Epithelial cell of esophagus (primary cell): ENCODE measurements around the gene SYMPK.
A peak's percentile ranks its signal among the peaks of the same experiment; 100 is the strongest.

ENCODE experiments used
- DNase-seq: peaks from one replicate; pipeline ENCODE4 v3.0.0; 2010; ENCODE audit warnings: low read depth
- H3K4me3 ChIP-seq: 2 replicates; pipeline ENCODE4 v1.5.1; 2011; ENCODE audit warnings: mild to moderate bottlenecking, low read length, control low read depth
- TF ChIP-seq, protein P1 (sequence below): IDR thresholded peaks from 2 replicates; pipeline ENCODE4 v1.5.1; 2011; ENCODE audit warnings: low read depth, mild to moderate bottlenecking, low read length, control low read depth, inconsistent platforms; ENCODE audit not compliant: insufficient read depth; ENCODE audit errors: missing control alignments

The SYMPK gene

DNA sequence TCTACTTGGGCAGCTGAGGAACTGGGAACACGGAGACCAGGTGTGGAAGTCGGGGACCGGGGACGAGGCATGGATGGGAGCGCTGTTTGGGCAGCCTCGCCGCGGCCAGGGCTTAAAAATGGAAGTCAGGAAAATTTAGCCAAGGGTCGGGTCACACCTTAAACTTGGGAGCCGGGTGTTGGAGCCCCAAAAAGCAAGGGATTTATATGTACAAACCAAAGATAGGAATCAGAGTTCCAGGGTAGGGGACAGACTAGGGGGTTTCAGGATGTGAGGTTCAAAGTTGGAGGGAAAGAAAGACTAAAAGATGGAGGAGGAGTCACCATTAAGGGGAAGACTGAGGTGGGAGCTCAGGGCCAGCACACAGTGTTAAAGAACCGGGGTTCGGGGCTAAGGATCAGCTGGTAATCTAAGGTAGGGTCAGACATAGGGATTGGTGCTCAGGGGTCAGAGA, 1.7 kb upstream of the SYMPK start:
- no peak for DNase-seq
- H3K4me3 ChIP-seq: no peak overlapping the region
- TF ChIP-seq, protein P1, sequence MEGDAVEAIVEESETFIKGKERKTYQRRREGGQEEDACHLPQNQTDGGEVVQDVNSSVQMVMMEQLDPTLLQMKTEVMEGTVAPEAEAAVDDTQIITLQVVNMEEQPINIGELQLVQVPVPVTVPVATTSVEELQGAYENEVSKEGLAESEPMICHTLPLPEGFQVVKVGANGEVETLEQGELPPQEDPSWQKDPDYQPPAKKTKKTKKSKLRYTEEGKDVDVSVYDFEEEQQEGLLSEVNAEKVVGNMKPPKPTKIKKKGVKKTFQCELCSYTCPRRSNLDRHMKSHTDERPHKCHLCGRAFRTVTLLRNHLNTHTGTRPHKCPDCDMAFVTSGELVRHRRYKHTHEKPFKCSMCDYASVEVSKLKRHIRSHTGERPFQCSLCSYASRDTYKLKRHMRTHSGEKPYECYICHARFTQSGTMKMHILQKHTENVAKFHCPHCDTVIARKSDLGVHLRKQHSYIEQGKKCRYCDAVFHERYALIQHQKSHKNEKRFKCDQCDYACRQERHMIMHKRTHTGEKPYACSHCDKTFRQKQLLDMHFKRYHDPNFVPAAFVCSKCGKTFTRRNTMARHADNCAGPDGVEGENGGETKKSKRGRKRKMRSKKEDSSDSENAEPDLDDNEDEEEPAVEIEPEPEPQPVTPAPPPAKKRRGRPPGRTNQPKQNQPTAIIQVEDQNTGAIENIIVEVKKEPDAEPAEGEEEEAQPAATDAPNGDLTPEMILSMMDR: no peak

DNA sequence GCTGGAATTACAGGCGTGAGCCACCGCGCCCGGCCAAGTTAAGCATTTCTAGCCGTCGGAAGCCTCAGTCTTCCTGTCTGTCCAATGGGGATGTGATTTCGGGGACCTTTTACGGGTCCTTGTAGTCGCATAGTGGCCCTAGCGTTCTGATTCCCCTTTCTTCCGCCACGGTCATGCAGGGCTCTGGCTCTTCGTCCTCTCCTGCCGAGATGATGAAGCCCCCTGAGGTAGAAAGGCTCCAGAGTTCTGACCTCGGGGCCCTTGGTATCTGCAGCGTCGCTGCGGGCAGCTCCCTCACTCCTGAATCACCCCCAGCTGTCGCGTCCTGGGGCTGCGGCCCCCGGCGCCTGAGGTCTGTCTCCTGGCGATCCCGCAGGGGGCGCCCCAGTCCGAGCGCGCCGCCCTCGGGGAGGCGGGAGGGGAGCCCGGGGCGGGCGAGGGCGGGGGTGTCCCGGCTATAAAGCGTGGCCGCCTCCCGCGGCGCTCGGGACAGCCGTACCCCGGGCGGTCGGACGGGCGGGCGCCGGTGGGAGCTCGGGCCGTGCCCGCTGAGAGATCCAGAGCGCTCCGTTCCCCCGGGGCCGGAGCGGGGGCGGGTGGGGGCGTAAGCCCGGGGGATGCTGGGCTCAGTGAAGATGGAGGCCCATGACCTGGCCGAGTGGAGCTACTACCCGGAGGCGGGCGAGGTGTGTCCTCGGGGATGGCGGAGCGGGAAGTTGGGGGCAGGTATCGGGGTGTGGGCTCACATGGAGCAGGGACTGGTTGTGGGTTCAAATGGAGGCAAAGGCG, 1.1 kb upstream of the SYMPK start, which contains the start of gene FOXA3:
Gene FOXA3 (plus strand): TSS at position 487 of the 789 bp plus-strand sequence. CDS start 131 bp downstream, at position 618.
- TF ChIP-seq, protein P1: peak; percentile 6
- peak within 1 kb of the TSS; percentile 99 for H3K4me3 ChIP-seq
- DNase-seq: peak; percentile 43

DNA sequence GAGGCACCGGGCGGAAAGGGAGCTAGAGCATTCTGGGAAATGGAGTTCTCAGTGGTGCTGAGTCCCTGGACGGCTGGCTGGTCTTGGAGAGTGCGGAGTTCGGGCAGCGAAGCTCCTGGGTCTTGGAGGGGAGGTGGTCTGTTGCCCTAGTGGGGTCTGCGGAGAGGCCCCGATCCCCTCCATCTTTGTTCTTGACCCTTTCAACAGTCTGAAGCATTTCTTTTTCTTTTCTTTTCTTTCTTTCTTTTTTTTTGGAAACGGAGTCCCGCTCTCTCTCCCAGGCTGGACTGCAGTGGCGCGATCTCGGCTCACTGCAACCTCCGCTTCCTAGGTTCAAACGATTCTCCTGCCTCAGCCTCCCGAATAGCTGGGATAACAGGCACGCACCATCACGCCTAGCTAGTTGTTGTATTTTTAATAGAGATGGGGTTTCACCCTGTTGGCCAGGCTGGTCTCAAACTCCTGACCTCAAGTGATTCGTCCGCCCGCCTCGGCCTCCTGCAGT, 440 bp upstream of the SYMPK start:
- peak overlapping the region; percentile 99 for H3K4me3 ChIP-seq
- TF ChIP-seq, protein P1: no peak
- DNase-seq: no peak

DNA sequence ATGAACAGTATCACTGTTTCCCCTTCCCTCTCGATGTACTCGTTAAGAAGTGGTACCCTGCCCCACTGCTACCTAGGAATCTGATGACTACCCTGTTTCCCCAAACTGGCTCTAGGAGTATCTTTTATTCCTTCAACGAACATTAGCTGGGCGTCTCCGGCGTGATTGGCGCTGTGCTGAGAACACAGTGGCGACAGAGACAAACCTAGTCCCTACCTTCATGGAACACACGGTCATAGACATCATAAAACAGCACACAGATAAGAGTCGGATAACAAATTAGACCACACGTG, 730 bp downstream of the SYMPK start:
- no peak for DNase-seq
- TF ChIP-seq, protein P1: no peak

DNA sequence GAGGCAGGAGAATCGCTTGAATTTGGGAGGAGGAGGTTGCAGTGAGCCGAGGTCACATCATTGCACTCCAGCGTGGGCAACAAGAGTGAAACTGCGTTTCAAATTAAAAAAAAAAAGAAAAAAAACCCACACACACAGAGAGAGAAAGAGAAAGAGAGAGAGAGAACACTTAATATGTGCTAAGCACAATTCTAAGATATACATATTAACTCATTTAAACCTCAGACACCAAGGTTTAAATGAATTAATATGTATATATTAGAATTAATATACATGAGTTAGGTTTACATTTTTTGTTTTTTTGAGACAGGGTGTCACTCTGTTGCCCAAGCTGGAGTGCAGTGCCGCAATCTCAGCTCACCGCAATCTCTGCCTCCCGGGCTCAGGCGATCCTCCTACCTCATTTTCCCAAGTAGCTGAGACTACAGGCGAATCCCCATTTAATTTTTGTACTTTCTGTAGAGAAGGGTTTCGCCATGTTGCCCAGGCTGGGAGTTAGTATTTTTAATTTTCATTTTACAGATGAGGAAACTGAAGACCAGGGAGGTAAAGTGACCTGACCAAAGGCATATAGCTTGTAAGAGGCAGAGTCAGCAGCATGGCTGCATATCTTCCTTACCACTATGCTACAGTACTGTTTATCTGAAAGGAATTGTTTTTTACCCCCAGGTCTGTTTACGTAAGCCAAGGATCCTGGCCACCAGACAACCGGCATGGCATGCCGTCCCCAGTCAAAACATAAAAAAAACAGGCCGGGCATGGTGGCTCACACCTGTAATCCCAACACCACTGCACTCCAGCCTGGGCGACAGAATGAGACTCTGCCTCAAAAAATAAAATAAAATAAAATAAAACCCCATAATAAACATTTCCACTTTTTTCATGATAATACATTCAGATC, 2.3 kb downstream of the SYMPK start:
- no peak for DNase-seq
- no peak overlapping the region for H3K4me3 ChIP-seq
- TF ChIP-seq, protein P1: no peak

More for the DNA sequence above, 730 bp downstream of the SYMPK start:
- H3K4me3 ChIP-seq: peak overlapping the region; percentile 99

DNA sequence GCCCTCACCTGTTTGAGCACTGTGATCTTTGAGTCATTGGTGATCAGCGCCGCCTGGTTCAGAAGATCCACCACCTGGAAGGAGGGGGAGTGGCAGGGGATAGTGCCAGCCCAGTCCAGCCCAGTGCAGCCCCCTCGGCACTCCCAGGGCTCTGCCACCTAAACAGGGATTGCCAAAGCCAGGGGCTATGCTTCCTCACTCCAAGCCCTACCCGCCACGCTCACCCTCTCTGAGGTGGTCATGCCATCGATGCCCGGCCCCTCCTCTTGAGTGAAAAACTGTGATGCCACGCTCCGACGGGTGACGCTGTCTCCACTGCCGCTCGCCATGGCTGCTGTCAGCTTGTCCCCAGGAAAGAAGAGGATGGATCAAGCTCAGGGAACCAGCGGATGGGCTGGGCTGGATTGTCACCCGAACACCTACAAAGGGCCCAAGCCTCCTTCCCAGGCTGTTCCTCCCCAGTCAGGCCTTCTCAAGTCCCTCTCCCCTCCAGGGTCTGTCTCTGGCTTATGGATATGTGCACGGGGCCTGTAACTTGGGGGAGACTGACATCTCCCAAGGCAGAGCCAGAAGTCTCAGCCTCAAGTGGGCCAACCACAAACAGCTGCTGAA, 8.7 kb downstream of the SYMPK start:
- no peak for DNase-seq
- H3K4me3 ChIP-seq: no peak overlapping the region
- TF ChIP-seq, protein P1: no peak
